ENCODE measurements around the gene RETREG3. TPM values are rescaled to one million over a fixed set of nuclear protein-coding genes. Genes with fewer than 3 reads are reported as not detected.

Gene RETREG3
- total and polyA plus RNA-seq, 2 experiments from 2014 or later, result 8.0 to 38.2 TPM

- H4K20me1 ChIP-seq (replicated peaks; ENCODE audit: insufficient read depth), result no peaks in the 10 kb centered on the region
Measured at GRCh38 chr17:42653179-42654124, 44.3 kb upstream of the RETREG3 start.

GRCh38 chr17:42651392-42651791 is 42.2 kb upstream of the RETREG3 start:
- H3K27me3 ChIP-seq (ENCODE audit: insufficient read depth), result 0 out of 2 replicates have a peak, but pooled peaks cover 3% of the 10 kb centered on the region
- DNase-seq (ENCODE audit: low spot score), result no peak
- no peak overlapping the region for H3K27ac Mint-ChIP-seq
- TF ChIP-seq STAT1 (IDR thresholded peaks at IDR 0.05; ENCODE audit: unreplicated experiment) (no peak), ZNF114 (CRISPR knock-in tag; IDR thresholded peaks at IDR 0.05) (no peak), ZNF331 (CRISPR knock-in tag; IDR thresholded peaks at IDR 0.05; ENCODE audit: low read depth) (no peak), CREB1 (CRISPR knock-in tag; IDR thresholded peaks at IDR 0.05; ENCODE audit: low read depth) (no peak)
- TF ChIP-seq, protein P1, sequence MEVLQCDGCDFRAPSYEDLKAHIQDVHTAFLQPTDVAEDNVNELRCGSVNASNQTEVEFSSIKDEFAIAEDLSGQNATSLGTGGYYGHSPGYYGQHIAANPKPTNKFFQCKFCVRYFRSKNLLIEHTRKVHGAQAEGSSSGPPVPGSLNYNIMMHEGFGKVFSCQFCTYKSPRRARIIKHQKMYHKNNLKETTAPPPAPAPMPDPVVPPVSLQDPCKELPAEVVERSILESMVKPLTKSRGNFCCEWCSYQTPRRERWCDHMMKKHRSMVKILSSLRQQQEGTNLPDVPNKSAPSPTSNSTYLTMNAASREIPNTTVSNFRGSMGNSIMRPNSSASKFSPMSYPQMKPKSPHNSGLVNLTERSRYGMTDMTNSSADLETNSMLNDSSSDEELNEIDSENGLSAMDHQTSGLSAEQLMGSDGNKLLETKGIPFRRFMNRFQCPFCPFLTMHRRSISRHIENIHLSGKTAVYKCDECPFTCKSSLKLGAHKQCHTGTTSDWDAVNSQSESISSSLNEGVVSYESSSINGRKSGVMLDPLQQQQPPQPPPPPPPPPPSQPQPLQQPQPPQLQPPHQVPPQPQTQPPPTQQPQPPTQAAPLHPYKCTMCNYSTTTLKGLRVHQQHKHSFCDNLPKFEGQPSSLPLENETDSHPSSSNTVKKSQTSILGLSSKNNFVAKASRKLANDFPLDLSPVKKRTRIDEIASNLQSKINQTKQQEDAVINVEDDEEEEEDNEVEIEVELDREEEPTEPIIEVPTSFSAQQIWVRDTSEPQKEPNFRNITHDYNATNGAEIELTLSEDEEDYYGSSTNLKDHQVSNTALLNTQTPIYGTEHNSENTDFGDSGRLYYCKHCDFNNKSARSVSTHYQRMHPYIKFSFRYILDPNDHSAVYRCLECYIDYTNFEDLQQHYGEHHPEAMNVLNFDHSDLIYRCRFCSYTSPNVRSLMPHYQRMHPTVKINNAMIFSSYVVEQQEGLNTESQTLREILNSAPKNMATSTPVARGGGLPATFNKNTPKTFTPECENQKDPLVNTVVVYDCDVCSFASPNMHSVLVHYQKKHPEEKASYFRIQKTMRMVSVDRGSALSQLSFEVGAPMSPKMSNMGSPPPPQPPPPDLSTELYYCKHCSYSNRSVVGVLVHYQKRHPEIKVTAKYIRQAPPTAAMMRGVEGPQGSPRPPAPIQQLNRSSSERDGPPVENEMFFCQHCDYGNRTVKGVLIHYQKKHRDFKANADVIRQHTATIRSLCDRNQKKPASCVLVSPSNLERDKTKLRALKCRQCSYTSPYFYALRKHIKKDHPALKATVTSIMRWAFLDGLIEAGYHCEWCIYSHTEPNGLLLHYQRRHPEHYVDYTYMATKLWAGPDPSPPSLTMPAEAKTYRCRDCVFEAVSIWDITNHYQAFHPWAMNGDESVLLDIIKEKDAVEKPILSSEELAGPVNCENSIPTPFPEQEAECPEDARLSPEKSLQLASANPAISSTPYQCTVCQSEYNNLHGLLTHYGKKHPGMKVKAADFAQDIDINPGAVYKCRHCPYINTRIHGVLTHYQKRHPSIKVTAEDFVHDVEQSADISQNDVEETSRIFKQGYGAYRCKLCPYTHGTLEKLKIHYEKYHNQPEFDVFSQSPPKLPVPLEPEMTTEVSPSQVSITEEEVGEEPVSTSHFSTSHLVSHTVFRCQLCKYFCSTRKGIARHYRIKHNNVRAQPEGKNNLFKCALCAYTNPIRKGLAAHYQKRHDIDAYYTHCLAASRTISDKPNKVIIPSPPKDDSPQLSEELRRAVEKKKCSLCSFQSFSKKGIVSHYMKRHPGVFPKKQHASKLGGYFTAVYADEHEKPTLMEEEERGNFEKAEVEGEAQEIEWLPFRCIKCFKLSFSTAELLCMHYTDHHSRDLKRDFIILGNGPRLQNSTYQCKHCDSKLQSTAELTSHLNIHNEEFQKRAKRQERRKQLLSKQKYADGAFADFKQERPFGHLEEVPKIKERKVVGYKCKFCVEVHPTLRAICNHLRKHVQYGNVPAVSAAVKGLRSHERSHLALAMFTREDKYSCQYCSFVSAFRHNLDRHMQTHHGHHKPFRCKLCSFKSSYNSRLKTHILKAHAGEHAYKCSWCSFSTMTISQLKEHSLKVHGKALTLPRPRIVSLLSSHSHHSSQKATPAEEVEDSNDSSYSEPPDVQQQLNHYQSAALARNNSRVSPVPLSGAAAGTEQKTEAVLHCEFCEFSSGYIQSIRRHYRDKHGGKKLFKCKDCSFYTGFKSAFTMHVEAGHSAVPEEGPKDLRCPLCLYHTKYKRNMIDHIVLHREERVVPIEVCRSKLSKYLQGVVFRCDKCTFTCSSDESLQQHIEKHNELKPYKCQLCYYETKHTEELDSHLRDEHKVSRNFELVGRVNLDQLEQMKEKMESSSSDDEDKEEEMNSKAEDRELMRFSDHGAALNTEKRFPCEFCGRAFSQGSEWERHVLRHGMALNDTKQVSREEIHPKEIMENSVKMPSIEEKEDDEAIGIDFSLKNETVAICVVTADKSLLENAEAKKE (CRISPR knock-in tag; IDR thresholded peaks at IDR 0.05), result no peak
- TF ChIP-seq, protein P2, sequence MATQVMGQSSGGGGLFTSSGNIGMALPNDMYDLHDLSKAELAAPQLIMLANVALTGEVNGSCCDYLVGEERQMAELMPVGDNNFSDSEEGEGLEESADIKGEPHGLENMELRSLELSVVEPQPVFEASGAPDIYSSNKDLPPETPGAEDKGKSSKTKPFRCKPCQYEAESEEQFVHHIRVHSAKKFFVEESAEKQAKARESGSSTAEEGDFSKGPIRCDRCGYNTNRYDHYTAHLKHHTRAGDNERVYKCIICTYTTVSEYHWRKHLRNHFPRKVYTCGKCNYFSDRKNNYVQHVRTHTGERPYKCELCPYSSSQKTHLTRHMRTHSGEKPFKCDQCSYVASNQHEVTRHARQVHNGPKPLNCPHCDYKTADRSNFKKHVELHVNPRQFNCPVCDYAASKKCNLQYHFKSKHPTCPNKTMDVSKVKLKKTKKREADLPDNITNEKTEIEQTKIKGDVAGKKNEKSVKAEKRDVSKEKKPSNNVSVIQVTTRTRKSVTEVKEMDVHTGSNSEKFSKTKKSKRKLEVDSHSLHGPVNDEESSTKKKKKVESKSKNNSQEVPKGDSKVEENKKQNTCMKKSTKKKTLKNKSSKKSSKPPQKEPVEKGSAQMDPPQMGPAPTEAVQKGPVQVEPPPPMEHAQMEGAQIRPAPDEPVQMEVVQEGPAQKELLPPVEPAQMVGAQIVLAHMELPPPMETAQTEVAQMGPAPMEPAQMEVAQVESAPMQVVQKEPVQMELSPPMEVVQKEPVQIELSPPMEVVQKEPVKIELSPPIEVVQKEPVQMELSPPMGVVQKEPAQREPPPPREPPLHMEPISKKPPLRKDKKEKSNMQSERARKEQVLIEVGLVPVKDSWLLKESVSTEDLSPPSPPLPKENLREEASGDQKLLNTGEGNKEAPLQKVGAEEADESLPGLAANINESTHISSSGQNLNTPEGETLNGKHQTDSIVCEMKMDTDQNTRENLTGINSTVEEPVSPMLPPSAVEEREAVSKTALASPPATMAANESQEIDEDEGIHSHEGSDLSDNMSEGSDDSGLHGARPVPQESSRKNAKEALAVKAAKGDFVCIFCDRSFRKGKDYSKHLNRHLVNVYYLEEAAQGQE (IDR thresholded peaks at IDR 0.05; ENCODE audit: unreplicated experiment), result no peak
- no peaks in the 10 kb centered on the region; the same call in 2 of the 3 replicates for H3K9me3 Mint-ChIP-seq
- peaks cover 11% of the 10 kb centered on the region; the same call in 2 of the 3 replicates for H3K4me1 Mint-ChIP-seq
- no peaks in the 10 kb centered on the region for H3K79me2 ChIP-seq (replicated peaks; ENCODE audit: insufficient read depth)
- H4K20me1 ChIP-seq (replicated peaks; ENCODE audit: insufficient read depth), result no peaks in the 10 kb centered on the region
- H3K27ac ChIP-seq (ENCODE audit: low read depth), result no peak overlapping the region
- no peak overlapping the region for H2AFZ ChIP-seq
- H3K4me3 ChIP-seq, result no peak overlapping the region
- H3K4me1 ChIP-seq (ENCODE audit: insufficient read depth), result 0 out of 2 replicates have a peak, but pooled peaks cover 2% of the 10 kb centered on the region
- H3K4me2 ChIP-seq, result no peak overlapping the region
- no peaks in the 10 kb centered on the region for H3K36me3 ChIP-seq (ENCODE audit: insufficient read depth)
- no peak for ATAC-seq
- H3K27me3 Mint-ChIP-seq (ENCODE audit: insufficient read depth, low read depth, poor library complexity), result peaks cover 9% of the 10 kb centered on the region
- H3F3A ChIP-seq (replicated peaks; ENCODE audit: low read depth), result 0 out of 2 replicates have a peak, but pooled peaks cover 8% of the 10 kb centered on the region
- no peak overlapping the region for H3K4me3 Mint-ChIP-seq
- H3K9me2 ChIP-seq (ENCODE audit: insufficient read depth), result no peaks in the 10 kb centered on the region
- H3K36me3 Mint-ChIP-seq (ENCODE audit: low read depth), result no peaks in the 10 kb centered on the region

More at GRCh38 chr17:42653179-42654124, 44.3 kb upstream of the RETREG3 start:
- Mint-ChIP-seq H3K27ac (no peak overlapping the region), H3K4me3 (peak overlapping the region; percentile 56), H3K9me3 (peaks cover 4% of the 10 kb centered on the region; the same call in 1 of the 3 replicates), H3K27me3 (ENCODE audit: insufficient read depth, low read depth, poor library complexity) (peaks cover 9% of the 10 kb centered on the region), H3K4me1 (peaks cover 14% of the 10 kb centered on the region), H3K36me3 (ENCODE audit: low read depth) (peaks cover 6% of the 10 kb centered on the region; the same call in 2 of the 3 replicates)
- peak; percentile 76 for DNase-seq (ENCODE audit: low spot score)
- 0 out of 2 replicates have a peak, but pooled peaks cover 2% of the 10 kb centered on the region for H3K4me1 ChIP-seq (ENCODE audit: insufficient read depth)
- no peaks in the 10 kb centered on the region for H3K9me2 ChIP-seq (ENCODE audit: insufficient read depth)
- peak overlapping the region; percentile 100 for H2AFZ ChIP-seq
- peak; percentile 51 for TF ChIP-seq POLR2AphosphoS5 (IDR thresholded peaks at IDR 0.05; ENCODE audit: low read depth)
- no peak for TF ChIP-seq ZNF331 (CRISPR knock-in tag; IDR thresholded peaks at IDR 0.05; ENCODE audit: low read depth)
- H3K27ac ChIP-seq (ENCODE audit: low read depth), result peak overlapping the region; percentile 84
- peak overlapping the region; percentile 81 for H3K4me2 ChIP-seq
- peak overlapping the region; percentile 68 for H3K4me3 ChIP-seq
- ATAC-seq, result peak; percentile 77
- 0 out of 2 replicates have a peak, but pooled peaks cover 8% of the 10 kb centered on the region for H3F3A ChIP-seq (replicated peaks; ENCODE audit: low read depth)
- H3K36me3 ChIP-seq (ENCODE audit: insufficient read depth), result no peaks in the 10 kb centered on the region
- no peaks in the 10 kb centered on the region for H3K79me2 ChIP-seq (replicated peaks; ENCODE audit: insufficient read depth)
- H3K27me3 ChIP-seq (ENCODE audit: insufficient read depth), result 0 out of 2 replicates have a peak, but pooled peaks cover 3% of the 10 kb centered on the region
